ENCODE measurements around the gene LOXL3. TPM values are rescaled to one million over a fixed set of nuclear protein-coding genes. Genes with fewer than 3 reads are reported as not detected.

Gene LOXL3
- 34.4 and 57.5 TPM in 2 replicates for total RNA-seq

GRCh38 chr2:74553892-74554819 lies at the start of gene LOXL3, which contains the start of gene DOK1:
Gene LOXL3 (minus strand): TSS chr2:74553942. CDS start chr2:74552634, 1,308 bp downstream.
Gene DOK1 (plus strand): TSS chr2:74554720. CDS start chr2:74554755, 35 bp downstream.

GRCh38 chr2:74529357-74530238 lies 24.1 kb downstream of the LOXL3 start, which contains the start of the genes AUP1 and HTRA2:
Gene AUP1 (minus strand): TSS chr2:74529706. CDS start chr2:74529629, 77 bp downstream.
Gene HTRA2 (plus strand): TSS chr2:74529933. CDS start chr2:74530007, 74 bp downstream.

GRCh38 chr2:74525717-74526648 lies 27.8 kb downstream of the LOXL3 start, which contains the start of gene DQX1:
Gene DQX1 (minus strand): TSS chr2:74526231. CDS start chr2:74525729, 502 bp downstream.

GRCh38 chr2:74514368-74515270 lies 39.1 kb downstream of the LOXL3 start, which contains the start of gene TLX2:
Gene TLX2 (plus strand): TSS chr2:74514450. CDS start chr2:74514807, 357 bp downstream.

GRCh38 chr2:74507145-74507925 lies 46.4 kb downstream of the LOXL3 start, which contains the start of gene PCGF1:
Gene PCGF1 (minus strand): TSS chr2:74507695. CDS start chr2:74507668, 27 bp downstream.

GRCh38 chr2:74499267-74499939 lies 54.3 kb downstream of the LOXL3 start, which contains the start of gene LBX2:
Gene LBX2 (minus strand): TSS chr2:74499603. CDS start chr2:74499537, 66 bp downstream.

GRCh38 chr2:74482801-74483674 lies 70.7 kb downstream of the LOXL3 start, which contains the start of the genes CCDC142 and TTC31:
Gene CCDC142 (minus strand): TSS chr2:74482998. CDS start chr2:74482837, 161 bp downstream.
Gene TTC31 (plus strand): TSS chr2:74483081. CDS start chr2:74483096, 15 bp downstream.

Other genes with a start within 250 kb of the LOXL3 start
- gene SLC4A5, start 210.5 kb downstream of the LOXL3 start, total RNA-seq: under 0.01 and 0.14 TPM in 2 replicates
- 186 and 223 TPM in 2 replicates for gene DCTN1, start 173.6 kb downstream of the LOXL3 start, total RNA-seq
- 0.57 and 0.83 TPM in 2 replicates for gene C2orf81, start 132.3 kb downstream of the LOXL3 start, total RNA-seq
- 26.6 and 29.6 TPM in 2 replicates for gene WDR54, start 132.2 kb downstream of the LOXL3 start, total RNA-seq
- gene RTKN, start 112.0 kb downstream of the LOXL3 start, total RNA-seq: 8.4 and 11.1 TPM in 2 replicates
- 14.9 and 16.4 TPM in 2 replicates for gene INO80B, start 98.9 kb downstream of the LOXL3 start, total RNA-seq
- gene WBP1, start 95.5 kb downstream of the LOXL3 start, total RNA-seq: 57.7 and 70.0 TPM in 2 replicates
- gene MOGS, start 88.6 kb downstream of the LOXL3 start, total RNA-seq: 56.0 and 63.0 TPM in 2 replicates
- 43.3 and 53.0 TPM in 2 replicates for gene MRPL53, start 81.3 kb downstream of the LOXL3 start, total RNA-seq
- 14.4 and 20.0 TPM in 2 replicates for gene CCDC142, start 70.9 kb downstream of the LOXL3 start, total RNA-seq
- 6.7 and 7.0 TPM in 2 replicates for gene TTC31, start 70.9 kb downstream of the LOXL3 start, total RNA-seq
- 1.3 and 2.9 TPM in 2 replicates for gene LBX2, start 54.3 kb downstream of the LOXL3 start, total RNA-seq
- 19.9 and 24.5 TPM in 2 replicates for gene PCGF1, start 46.2 kb downstream of the LOXL3 start, total RNA-seq
- gene TLX2, start 39.5 kb downstream of the LOXL3 start, total RNA-seq: not detected in 2 replicates
- under 0.01 TPM in 1 of 2 replicates, not detected in the other for gene DQX1, start 27.7 kb downstream of the LOXL3 start, total RNA-seq
- 62.7 and 91.3 TPM in 2 replicates for gene AUP1, start 24.2 kb downstream of the LOXL3 start, total RNA-seq
- 33.4 and 44.8 TPM in 2 replicates for gene HTRA2, start 24.0 kb downstream of the LOXL3 start, total RNA-seq
- 21.9 and 27.9 TPM in 2 replicates for gene DOK1, start 778 bp upstream of the LOXL3 start, total RNA-seq
- under 0.01 TPM in 1 of 2 replicates, not detected in the other for gene M1AP, start 94.4 kb upstream of the LOXL3 start, total RNA-seq
- 4.1 and 4.4 TPM in 2 replicates for gene SEMA4F, start 100.3 kb upstream of the LOXL3 start, total RNA-seq

All from smooth muscle cell of bladder (primary cell).